Measurements from ENCODE around the gene ELF2. TPM values are rescaled to one million over a fixed set of nuclear protein-coding genes. Genes with fewer than 3 reads are reported as not detected.

ELF2 gene
- total and polyA plus RNA-seq, 2 donors (not counting 1 experiment from before 2014, with no cell fraction given), result 25.1 to 97.5 TPM

GRCh38 chr4:139207873-139208403, 30.9 kb upstream of the ELF2 start:
- H3K9me3 Mint-ChIP-seq (ENCODE audit: insufficient read depth), result no peaks in the 10 kb centered on the region
- CTCF ChIA-PET, result no interaction called here
- no peak overlapping the region for H3K4me3 ChIP-seq (ENCODE audit: control extremely low read depth in 1 of 5, extremely low read depth in 1 of 5, insufficient read depth in 1 of 5, low read depth in 2 of 5, low read length in 4 of 5)
- no peaks in the 10 kb centered on the region for H3K27me3 Mint-ChIP-seq
- intact Hi-C loops (cut with micrococcal nuclease), result no loop called here
- ATAC-seq (ENCODE audit: low read depth) (peak; percentile 41), DNase-seq (no peak)
- H3K9me3 ChIP-seq (ENCODE audit: control extremely low read depth in 1 of 3, control insufficient read depth in 2 of 3, insufficient read depth in 1 of 3, low read length in 2 of 3), result no peaks in the 10 kb centered on the region
- no peak for TF ChIP-seq EZH2 (IDR thresholded peaks at IDR 0.05; ENCODE audit: borderline replicate concordance, insufficient read depth, low read depth, low read length, poor library complexity, severe bottlenecking)
- TF ChIP-seq CTCF (IDR thresholded peaks at IDR 0.05), result no peak
- no peaks in the 10 kb centered on the region for H3K4me1 ChIP-seq (ENCODE audit: control insufficient read depth in 2 of 2, insufficient read depth in 2 of 2, low read length in 2 of 2)
- H3K4me1 Mint-ChIP-seq, result peaks cover 8% of the 10 kb centered on the region
- no peaks in the 10 kb centered on the region for H3K27me3 ChIP-seq (replicated peaks in 1 of 4; ENCODE audit: control extremely low read depth in 1 of 4, control insufficient read depth in 3 of 4, insufficient read depth in 4 of 4, low read length in 3 of 4)
- no peak overlapping the region for H2AFZ ChIP-seq (ENCODE audit: insufficient read depth, low read depth, low read length, poor library complexity, severe bottlenecking)
- H3K27ac ChIP-seq (ENCODE audit: low read length in 2 of 2), result no peak overlapping the region
- H3K36me3 ChIP-seq (replicated peaks in 1 of 2; ENCODE audit: control extremely low read depth in 1 of 2, control insufficient read depth in 1 of 2, extremely low read depth in 1 of 2, insufficient read depth in 2 of 2, low read length in 1 of 2), result no peaks in the 10 kb centered on the region
- no peak overlapping the region for H3K4me2 ChIP-seq (replicated peaks; ENCODE audit: low read depth, low read length, poor library complexity, severe bottlenecking)
- H3K79me2 ChIP-seq (ENCODE audit: control insufficient read depth, insufficient read depth, low read length), result no peaks in the 10 kb centered on the region
- H3K9ac ChIP-seq (ENCODE audit: low read length), result no peak overlapping the region
- H4K20me1 ChIP-seq (ENCODE audit: control insufficient read depth, insufficient read depth, low read length, poor library complexity, severe bottlenecking), result no peaks in the 10 kb centered on the region
- peak overlapping the region; percentile 74 for H3K27ac Mint-ChIP-seq
- H3K4me3 Mint-ChIP-seq, result no peak overlapping the region
- POLR2A ChIA-PET, result no interaction called here
- WGBS (ENCODE audit: insufficient coverage), result 98% methylated on average over 3 of the region's 6 CpGs

GRCh38 chr4:139207247-139207646, 30.2 kb upstream of the ELF2 start:
- no peaks in the 10 kb centered on the region for H4K20me1 ChIP-seq (ENCODE audit: control insufficient read depth, insufficient read depth, low read length, poor library complexity, severe bottlenecking)
- Mint-ChIP-seq H3K4me1 (peaks cover 7% of the 10 kb centered on the region), H3K27me3 (no peaks in the 10 kb centered on the region), H3K4me3 (no peak overlapping the region), H3K27ac (no peak overlapping the region), H3K9me3 (ENCODE audit: insufficient read depth) (no peaks in the 10 kb centered on the region)
- 92% methylated on average over 2 of the region's 3 CpGs for WGBS (ENCODE audit: insufficient coverage)
- ATAC-seq (ENCODE audit: low read depth) (no peak), DNase-seq (no peak)
- H3K9ac ChIP-seq (ENCODE audit: low read length), result no peak overlapping the region
- no peaks in the 10 kb centered on the region for H3K79me2 ChIP-seq (ENCODE audit: control insufficient read depth, insufficient read depth, low read length)
- H3K27ac ChIP-seq (ENCODE audit: low read length in 2 of 2), result no peak overlapping the region
- H3K27me3 ChIP-seq (replicated peaks in 1 of 4; ENCODE audit: control extremely low read depth in 1 of 4, control insufficient read depth in 3 of 4, insufficient read depth in 4 of 4, low read length in 3 of 4), result no peaks in the 10 kb centered on the region
- CTCF ChIA-PET, result no interaction called here
- no peaks in the 10 kb centered on the region for H3K4me1 ChIP-seq (ENCODE audit: control insufficient read depth in 2 of 2, insufficient read depth in 2 of 2, low read length in 2 of 2)
- H2AFZ ChIP-seq (ENCODE audit: insufficient read depth, low read depth, low read length, poor library complexity, severe bottlenecking), result no peak overlapping the region
- TF ChIP-seq EZH2 (IDR thresholded peaks at IDR 0.05; ENCODE audit: borderline replicate concordance, insufficient read depth, low read depth, low read length, poor library complexity, severe bottlenecking), result no peak
- TF ChIP-seq CTCF (IDR thresholded peaks at IDR 0.05), result no peak
- no peak overlapping the region for H3K4me2 ChIP-seq (replicated peaks; ENCODE audit: low read depth, low read length, poor library complexity, severe bottlenecking)
- intact Hi-C loops (cut with micrococcal nuclease), result no loop called here
- no peaks in the 10 kb centered on the region for H3K9me3 ChIP-seq (ENCODE audit: control extremely low read depth in 1 of 3, control insufficient read depth in 2 of 3, insufficient read depth in 1 of 3, low read length in 2 of 3)
- no peak overlapping the region for H3K4me3 ChIP-seq (ENCODE audit: control extremely low read depth in 1 of 5, extremely low read depth in 1 of 5, insufficient read depth in 1 of 5, low read depth in 2 of 5, low read length in 4 of 5)
- H3K36me3 ChIP-seq (replicated peaks in 1 of 2; ENCODE audit: control extremely low read depth in 1 of 2, control insufficient read depth in 1 of 2, extremely low read depth in 1 of 2, insufficient read depth in 2 of 2, low read length in 1 of 2), result no peaks in the 10 kb centered on the region
- POLR2A ChIA-PET, result no interaction called here
